NCI-H446 (cell line): ENCODE data around the gene RPUSD1.
A peak's percentile ranks its signal among the peaks of the same experiment; 100 is the strongest.
"Not testable (repeated sequence)": the region's sequence is repeated elsewhere in the genome, so short reads cannot be mapped to it uniquely, and the experiment has no call there.

ENCODE experiments used
- DNase-seq, 2 experiments: peaks; one replicate each; lab custom pipeline; 2025; lab: John Stamatoyannopoulos, UW

Gene RPUSD1

GRCh38 chr16:747978-748746 lies 40.0 kb downstream of the RPUSD1 start:
- no peak for DNase-seq

DNA sequence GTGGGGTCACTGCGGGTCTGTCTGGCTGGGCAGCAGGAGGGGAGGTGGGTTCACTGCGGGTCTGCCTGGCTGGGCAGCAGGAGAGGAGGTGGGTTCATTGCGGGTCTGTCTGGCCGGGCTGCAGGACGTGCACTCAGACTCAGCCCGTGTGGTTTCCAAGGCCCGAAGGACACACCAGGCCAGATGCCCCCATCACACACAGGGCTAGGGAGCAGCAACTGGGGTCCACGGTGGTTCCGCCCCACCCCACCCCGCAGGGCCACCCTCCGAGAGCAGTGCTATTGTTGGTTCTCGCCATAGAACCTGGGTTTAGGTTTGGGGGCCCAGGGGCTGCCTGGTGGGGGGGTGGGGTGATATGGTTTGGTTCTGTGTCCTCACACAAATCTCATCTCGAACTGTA lies 41.5 kb downstream of the RPUSD1 start:
- DNase-seq = no peak

GRCh38 chr16:745739-746138 lies 42.4 kb downstream of the RPUSD1 start:
- no peak for DNase-seq

DNA sequence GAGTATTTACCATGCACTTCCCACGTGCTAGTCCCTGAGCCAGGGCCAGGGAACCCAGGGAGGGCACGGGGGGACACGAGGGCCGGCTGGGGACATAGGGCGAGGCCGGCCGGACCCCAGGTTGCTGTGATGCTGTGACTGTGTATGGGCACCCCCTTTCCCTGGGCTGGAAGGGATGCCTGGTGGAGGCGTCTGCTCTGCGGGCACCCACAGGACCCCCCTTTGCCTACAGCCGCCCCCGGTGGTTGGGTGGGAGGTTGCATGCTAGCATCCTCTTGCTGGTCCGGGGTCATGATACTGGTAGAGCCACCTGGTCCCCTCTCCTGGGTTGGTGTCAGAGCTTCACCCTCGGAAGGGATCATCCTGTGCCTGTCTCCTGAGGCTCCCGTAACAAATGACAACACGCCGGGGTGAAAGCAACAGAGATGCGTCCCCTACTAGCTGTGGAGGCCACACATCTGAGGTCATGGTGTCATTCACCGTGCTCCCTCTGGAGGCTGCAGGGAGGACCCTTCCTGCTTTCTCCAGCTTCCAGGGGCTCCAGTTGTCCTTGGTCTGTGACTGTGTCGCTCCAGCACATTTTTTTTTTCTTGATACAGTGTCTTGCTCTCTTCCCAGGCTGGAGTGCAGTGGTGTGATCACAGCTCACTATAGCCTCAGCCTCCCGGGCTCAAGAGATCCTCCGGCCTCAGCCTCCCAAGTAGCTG lies 44.2 kb downstream of the RPUSD1 start:
- DNase-seq = no peak

DNA sequence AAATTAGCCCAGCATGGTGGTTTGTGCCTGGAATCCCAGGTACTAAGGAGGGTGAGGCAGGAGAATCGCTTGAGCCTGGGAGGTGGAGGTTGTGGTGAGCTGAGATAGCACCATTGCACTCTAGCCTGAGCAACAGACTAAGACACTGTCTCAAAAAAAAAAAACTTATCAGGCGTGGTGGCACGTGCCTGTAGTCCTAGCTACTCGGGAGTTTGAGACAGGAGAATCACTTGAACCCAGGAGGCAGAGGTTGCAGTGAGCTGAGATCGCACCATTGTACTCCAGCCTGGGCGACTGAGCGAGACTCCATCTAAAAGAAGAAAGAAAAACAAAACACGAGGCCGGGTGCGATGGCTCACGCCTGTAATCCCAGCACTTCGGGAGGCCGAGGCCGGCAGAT lies 45.3 kb downstream of the RPUSD1 start:
- DNase-seq = not testable (repeated sequence)

GRCh38 chr16:741986-742629 lies 46.1 kb downstream of the RPUSD1 start:
- DNase-seq = no peak

GRCh38 chr16:740764-741505 lies 47.2 kb downstream of the RPUSD1 start, which contains the start of gene CIAO3:
TSS of gene CIAO3 (minus strand) at chr16:740997. CDS start at chr16:740985, 12 bp downstream.
- peak; percentile 49 to 92 for DNase-seq

- no peak for DNase-seq
Measured at GRCh38 chr16:740459-740763, 47.8 kb downstream of the RPUSD1 start.

DNA sequence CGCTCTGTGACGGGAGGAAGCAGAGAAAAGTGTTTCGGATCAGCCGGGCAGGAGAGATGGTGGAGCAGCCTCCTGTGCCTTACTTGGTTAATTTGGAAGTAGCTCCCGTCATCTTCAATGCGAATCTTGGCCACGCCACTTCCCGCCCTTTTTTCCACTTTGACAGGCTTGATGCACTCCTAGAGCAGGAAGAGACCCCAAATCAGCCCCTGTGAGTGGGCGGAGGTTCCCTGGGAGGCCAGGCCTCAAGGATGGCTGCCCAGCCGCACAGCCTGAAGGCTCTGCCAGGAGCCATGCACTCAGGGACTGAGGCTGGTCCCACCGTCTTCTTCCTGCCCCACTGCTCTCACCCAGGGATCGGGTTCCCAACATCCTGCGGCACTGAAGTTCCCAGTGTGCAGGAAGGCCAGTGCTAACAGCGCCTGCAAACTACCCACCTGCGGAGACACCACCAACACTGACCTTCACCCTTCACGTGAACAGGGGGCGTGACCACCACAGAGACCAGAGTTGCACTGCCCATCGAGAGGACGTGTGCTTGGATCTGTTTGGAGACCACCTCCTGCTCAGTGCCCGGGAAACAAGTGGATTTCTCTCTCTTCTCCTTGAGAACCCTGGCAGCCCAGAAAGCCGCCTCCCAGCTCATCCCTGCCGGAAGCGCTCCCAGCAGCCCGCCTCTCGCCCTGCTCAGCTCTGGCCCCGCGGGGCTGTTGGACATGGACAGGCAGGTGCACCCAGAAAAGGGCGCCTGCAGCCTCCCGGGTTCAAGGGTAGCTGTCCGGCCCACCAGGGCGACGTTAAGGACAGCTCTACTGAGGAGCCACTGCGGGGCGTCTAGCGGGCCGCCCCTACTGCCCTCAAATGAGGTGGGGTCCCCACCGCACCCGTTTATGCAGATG lies 48.4 kb downstream of the RPUSD1 start:
- no peak for DNase-seq

DNA sequence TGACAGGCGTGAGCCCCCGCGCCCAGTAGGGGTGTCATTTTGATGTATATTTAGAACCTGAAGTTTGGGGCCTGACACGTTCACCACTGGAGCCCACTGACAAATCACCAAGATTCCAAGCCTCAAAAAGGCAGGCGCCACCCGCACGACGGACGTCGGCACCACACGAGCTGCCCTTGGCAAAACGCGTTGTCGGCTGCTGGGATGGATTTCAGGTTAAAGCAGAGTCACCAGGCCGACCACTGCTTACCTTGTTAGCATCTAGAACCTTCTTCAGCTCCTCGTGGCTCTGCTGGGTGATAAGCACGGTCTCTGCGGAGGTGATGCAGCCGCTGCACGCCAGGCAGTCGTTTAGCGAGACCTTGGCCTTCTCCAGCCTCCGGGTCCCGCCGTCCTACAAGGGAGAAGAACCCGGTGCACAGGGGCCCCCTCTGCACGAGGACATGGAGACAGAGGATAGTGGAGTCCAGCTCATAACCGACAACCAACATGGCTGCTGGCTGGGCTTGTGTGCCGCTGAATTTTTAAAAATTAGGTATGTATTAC lies 51.2 kb downstream of the RPUSD1 start:
- DNase-seq = no peak

- DNase-seq = no peak
Measured at GRCh38 chr16:735982-736453, 52.2 kb downstream of the RPUSD1 start.

- no peak for DNase-seq
Measured at GRCh38 chr16:734981-735881, 53.0 kb downstream of the RPUSD1 start.
